Cerebellar cortex (tissue), 1 donor: Measurements from ENCODE around the gene DRC3.
"Not testable (repeated sequence)": the region's sequence is repeated elsewhere in the genome, so short reads cannot be mapped to it uniquely, and the experiment has no call there.

ENCODE experiments used
- DNase-seq: peaks from one replicate; pipeline ENCODE4 v3.0.0-alpha.2; 2015; ENCODE audit warnings: low spot score

Gene DRC3

GRCh38 chr17:17993366-17993765, 20.7 kb downstream of the DRC3 start:
- no peak for DNase-seq

- no peak for DNase-seq
Observed at GRCh38 chr17:17993852-17994251, 21.2 kb downstream of the DRC3 start.

- peak; percentile 47 for DNase-seq
Observed at GRCh38 chr17:17994271-17995069, 21.8 kb downstream of the DRC3 start.

- not testable (repeated sequence) for DNase-seq
Observed at GRCh38 chr17:17995887-17996286, 23.2 kb downstream of the DRC3 start.

GRCh38 chr17:17998934-17999333, 26.3 kb downstream of the DRC3 start:
- no peak for DNase-seq

- no peak for DNase-seq
Observed at GRCh38 chr17:17999364-18000029, 26.8 kb downstream of the DRC3 start.

- DNase-seq, result no peak
Observed at GRCh38 chr17:18000030-18000408, 27.4 kb downstream of the DRC3 start.

- no peak for DNase-seq
Observed at GRCh38 chr17:18002171-18002570, 29.5 kb downstream of the DRC3 start.

GRCh38 chr17:18004345-18004744, 31.7 kb downstream of the DRC3 start:
- no peak for DNase-seq

- DNase-seq, result no peak
Observed at GRCh38 chr17:18004884-18005305, 32.2 kb downstream of the DRC3 start.

GRCh38 chr17:18005496-18005895, 32.8 kb downstream of the DRC3 start:
- no peak for DNase-seq

- no peak for DNase-seq
Observed at GRCh38 chr17:18006495-18007239, 34.0 kb downstream of the DRC3 start.

- DNase-seq, result no peak
Observed at GRCh38 chr17:18008496-18009268, 36.0 kb downstream of the DRC3 start.

- DNase-seq, result no peak
Observed at GRCh38 chr17:18009609-18010420, 37.2 kb downstream of the DRC3 start.

- DNase-seq, result no peak
Observed at GRCh38 chr17:18011286-18011685, 38.6 kb downstream of the DRC3 start.

GRCh38 chr17:18014006-18014405, 41.3 kb downstream of the DRC3 start:
- no peak for DNase-seq

GRCh38 chr17:18015593-18015992, 42.9 kb downstream of the DRC3 start:
- no peak for DNase-seq

- no peak for DNase-seq
Observed at GRCh38 chr17:18016426-18016825, 43.8 kb downstream of the DRC3 start.

GRCh38 chr17:18017958-18018357, 45.3 kb downstream of the DRC3 start:
- no peak for DNase-seq

- DNase-seq, result no peak
Observed at GRCh38 chr17:18018411-18018921, 45.8 kb downstream of the DRC3 start.

- no peak for DNase-seq
Observed at GRCh38 chr17:18019838-18020154, 47.1 kb downstream of the DRC3 start.
